ENCODE data around the gene VWA2.
"Not testable (repeated sequence)": the region's sequence is repeated elsewhere in the genome, so short reads cannot be mapped to it uniquely, and the experiment has no call there.

The VWA2 gene

DNA sequence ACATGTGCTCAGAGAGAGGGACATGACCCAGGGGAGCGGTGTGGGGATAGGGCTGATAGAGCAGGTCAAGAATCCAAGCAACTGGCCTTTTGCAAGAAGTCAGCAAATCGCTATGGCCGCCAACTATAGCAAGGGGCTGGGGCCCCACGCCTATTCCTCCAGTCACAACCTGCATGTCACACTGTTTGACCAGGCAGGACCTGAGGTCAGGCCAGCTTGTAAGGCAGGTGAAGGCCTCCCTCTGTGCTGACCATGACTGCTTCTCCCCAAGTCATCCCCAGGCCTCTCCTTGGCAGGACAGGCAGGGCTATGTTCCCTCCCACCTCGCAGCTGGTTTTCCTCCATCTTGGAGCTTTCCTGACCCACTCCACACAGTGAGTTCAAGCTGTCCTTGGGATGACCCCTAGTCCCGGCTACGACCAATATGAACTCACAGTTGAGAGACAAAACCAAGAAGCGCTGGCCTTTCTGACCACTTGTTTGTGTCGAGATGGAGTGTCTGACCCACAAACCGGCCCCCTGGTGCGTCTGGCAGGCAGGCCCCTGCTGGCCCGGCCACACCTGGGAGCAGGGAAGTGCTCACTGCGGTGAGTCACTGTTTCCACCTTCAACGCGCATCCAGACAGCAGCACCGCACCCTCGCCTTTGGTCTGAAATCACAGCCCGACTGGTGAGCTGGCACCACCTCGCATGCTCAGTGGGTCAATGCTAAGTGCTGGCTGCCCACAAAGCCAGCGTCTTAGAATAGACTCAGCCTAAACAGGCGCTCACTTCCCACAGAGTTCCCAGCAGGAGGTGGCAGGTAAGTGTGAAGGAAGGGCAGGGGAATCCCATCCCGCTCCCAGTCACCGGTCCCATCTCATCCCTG lies 81.4 kb downstream of the VWA2 start:
- DNase-seq: no peak

- no peak for DNase-seq
Measured at GRCh38 chr10:114322344-114322743, 83.3 kb downstream of the VWA2 start.

DNA sequence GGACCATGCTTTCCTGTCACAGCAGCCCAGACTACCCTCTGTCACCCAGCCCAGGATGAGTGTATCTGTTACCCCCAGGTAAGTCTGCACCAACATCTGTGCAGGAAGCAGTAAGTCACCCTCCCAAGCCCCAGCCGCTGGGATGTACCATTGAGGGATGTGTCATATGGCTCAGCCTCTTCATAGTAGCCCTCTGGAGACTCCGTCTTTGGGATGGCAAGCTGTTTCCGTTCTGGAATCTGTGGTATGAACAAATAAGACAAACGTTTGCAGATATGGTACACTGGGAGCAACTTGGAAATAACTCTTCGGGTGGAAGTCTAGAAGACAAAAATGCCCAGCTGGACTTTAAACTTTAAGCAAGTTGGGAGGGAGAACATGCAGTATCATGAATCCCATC lies 84.0 kb downstream of the VWA2 start:
- DNase-seq: no peak

GRCh38 chr10:114326795-114327194 lies 87.7 kb downstream of the VWA2 start:
- DNase-seq: no peak

GRCh38 chr10:114327537-114328440 lies 88.7 kb downstream of the VWA2 start:
- DNase-seq: no peak

GRCh38 chr10:114328441-114328812 lies 89.4 kb downstream of the VWA2 start:
- no peak for DNase-seq

- no peak for DNase-seq
Measured at GRCh38 chr10:114328874-114329273, 89.8 kb downstream of the VWA2 start.

- no peak for DNase-seq
Measured at GRCh38 chr10:114329634-114330365, 90.7 kb downstream of the VWA2 start.

GRCh38 chr10:114332301-114333192 lies 93.5 kb downstream of the VWA2 start:
- DNase-seq: no peak

DNA sequence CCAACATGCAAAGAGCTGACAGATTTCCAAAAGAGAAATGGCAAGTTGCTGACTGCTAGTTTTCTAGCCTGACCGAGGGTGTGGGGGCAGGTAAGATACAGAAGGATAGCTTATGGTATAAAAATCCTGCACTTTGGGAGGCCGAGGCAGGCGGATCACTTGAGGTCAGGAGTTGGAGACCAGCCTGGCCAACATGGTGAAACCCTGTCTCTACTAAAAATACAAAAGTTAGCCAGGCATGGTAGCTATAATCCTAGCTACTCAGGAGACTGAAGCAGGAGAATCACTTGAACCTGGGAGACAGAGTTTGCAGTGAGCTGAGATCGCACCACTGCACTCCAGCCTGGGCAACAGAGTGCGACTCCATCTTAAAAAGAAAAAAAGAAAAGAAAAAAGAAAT lies 94.4 kb downstream of the VWA2 start:
- not testable (repeated sequence) for DNase-seq

GRCh38 chr10:114334301-114334700 lies 95.2 kb downstream of the VWA2 start:
- no peak for DNase-seq

DNA sequence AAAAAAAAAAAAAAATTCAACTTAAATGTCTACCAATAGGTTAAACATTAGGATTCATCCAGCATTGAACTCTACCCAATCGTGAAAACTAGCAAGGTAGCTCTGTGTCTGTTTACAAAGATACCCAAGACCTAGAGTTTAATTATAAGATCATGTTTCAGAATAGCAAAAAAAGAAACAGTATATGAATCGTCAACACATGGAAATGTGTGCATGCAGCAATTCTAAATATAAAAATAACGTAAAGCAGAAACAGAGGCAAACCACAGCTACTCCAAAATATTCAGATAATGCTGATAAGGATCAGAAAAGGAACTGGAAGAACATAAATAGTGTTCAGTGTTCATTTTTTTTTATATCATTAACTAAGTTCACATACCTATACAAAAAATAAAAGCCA lies 96.6 kb downstream of the VWA2 start:
- no peak for DNase-seq

DNA sequence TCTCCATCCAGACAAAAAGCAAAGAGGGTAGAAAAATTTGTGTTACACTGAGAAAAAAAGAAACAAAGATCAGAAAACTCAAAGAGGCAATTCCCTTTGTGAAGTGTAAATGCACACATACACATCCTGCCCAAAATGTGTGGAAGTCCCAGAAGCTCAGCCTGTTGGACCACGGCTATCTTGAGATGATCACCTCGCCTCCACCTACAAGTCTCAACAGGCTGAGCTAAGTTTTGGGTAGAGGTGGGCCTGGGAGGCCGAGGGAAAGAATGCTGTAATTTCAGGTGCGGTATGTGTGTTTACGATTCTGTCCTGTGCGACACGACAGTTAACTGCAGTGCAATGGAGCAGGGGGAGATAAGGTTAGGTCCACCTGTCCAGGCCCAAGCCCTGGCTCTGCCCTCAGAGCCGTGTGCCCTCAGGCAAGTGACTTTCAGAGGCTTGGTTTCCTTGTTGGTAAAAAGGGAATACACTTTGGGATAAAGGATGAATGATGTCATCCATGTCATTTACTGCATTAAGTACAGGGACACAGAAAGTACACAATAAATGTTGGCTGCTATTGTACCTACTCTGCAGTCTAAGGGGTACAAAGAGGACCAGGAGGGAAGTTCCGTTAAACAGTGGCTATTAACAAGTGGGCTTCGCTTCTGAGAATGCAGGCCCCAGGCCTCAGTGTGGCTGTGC lies 97.9 kb downstream of the VWA2 start:
- DNase-seq: no peak

- DNase-seq: no peak
Measured at GRCh38 chr10:114337510-114338462, 98.7 kb downstream of the VWA2 start.

- no peak for DNase-seq
Measured at GRCh38 chr10:114340816-114341215, 101.8 kb downstream of the VWA2 start.

Measured in activated CD4-positive, alpha-beta T cell treated with anti-CD3 and anti-CD28 coated beads, Interleukin-2, amount 50 U/mL, for 1 hour (primary cell).